ENCODE measurements around the gene ZRSR2. TPM values are rescaled to one million over a fixed set of nuclear protein-coding genes. Genes with fewer than 3 reads are reported as not detected.

Gene ZRSR2, protein sequence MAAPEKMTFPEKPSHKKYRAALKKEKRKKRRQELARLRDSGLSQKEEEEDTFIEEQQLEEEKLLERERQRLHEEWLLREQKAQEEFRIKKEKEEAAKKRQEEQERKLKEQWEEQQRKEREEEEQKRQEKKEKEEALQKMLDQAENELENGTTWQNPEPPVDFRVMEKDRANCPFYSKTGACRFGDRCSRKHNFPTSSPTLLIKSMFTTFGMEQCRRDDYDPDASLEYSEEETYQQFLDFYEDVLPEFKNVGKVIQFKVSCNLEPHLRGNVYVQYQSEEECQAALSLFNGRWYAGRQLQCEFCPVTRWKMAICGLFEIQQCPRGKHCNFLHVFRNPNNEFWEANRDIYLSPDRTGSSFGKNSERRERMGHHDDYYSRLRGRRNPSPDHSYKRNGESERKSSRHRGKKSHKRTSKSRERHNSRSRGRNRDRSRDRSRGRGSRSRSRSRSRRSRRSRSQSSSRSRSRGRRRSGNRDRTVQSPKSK
- total RNA-seq = 4.4 and 4.8 TPM in 2 replicates

DNA sequence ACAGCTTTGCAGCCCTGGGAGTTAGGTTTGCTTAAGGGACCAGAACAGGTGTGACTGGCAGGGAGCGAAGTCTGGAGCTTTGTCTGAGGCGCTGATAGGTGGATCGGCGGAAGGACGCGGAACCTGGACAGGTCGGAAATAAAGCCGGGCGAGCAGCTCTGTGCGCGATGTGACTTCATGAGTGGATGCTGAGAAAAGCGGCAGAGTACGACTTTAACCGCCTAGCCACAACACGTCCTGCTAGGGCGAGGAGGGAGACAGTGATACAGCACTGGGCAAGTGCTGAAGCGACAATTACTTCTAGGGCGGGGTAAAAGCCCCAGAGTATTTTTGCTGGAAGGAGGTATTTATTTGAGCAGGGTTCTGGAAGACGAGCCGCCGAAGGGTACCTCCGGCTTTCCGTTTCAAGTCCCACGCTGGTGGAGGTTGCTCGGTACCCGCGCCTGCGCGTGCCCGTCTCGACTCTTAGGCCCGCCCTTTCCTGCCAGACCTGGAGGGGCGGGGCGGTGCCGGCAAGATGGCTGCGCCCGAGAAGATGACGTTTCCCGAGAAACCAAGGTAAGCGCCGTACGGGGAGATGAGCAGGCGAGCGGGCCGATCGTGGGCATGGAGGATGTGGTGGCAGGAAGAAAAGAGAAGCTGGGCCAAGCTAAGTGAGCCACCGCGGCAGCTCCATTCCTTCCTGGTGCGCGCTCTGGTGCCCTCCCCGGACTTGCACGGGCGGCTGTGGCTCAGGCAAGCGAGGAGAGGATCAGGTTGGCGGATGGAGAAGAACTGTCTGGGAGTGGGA is at the start of gene ZRSR2:
ZRSR2 (plus strand) TSS at position 506 of the 790 bp plus-strand sequence; CDS start at position 518, 12 bp downstream.

DNA sequence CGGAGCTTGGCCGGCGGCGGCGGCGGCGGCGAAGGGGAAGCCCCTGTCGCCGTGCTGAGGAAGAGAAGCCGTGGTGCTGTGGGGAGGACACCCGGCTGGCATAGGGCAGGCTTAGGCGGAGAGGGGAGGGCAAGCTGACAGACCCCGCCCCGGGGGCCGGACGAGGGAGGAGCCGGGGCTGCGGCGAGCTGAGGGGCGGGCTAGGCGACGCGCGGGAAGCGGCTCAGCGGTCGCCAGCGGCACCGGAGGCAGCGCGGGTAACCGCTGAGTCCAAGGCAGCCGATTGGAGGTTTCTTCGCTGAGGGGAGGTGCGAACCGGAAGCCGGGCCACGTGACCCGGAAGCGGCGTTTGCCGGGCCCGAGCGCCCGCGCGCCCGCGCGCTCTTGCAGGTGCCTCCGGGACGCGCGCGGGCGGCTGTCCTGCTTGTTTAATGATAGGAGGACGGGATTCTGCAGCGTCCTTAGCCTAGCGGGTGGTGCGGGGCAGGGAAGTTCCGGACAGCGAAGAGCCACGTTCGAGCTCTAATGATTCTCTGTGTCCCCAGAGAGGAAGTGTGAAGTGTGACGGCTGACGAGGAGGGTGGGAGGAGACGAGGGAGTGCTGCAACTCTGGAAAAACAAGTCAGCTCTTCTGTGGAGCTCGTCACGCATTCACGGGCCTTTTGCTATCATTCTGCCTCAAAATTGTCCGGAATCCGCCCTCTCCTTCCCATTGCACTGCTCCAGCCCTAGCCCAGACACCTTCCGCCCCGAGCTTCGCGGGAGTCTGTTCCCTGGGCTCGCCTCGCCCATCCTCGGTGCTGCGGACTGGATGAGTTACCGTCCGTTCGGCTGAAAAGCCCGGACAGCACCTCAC is 64.7 kb downstream of the ZRSR2 start, which contains the start of gene AP1S2:
AP1S2 (minus strand) TSS at position 102 of the 856 bp plus-strand sequence. CDS start 2,289 bp downstream, outside the sequence.

Other genes starting within 250 kb of the ZRSR2 start
- 0.12 and 0.40 TPM in 2 replicates for gene ACE2, start 189.5 kb upstream of the ZRSR2 start, total RNA-seq
- under 0.01 and 0.06 TPM in 2 replicates for gene CLTRN, start 125.7 kb upstream of the ZRSR2 start, total RNA-seq
- gene CA5B, start 52.2 kb upstream of the ZRSR2 start, total RNA-seq = 20.6 and 23.1 TPM in 2 replicates
- gene AP1S2, start 64.3 kb downstream of the ZRSR2 start, total RNA-seq = 49.9 and 54.1 TPM in 2 replicates

All from aortic smooth muscle cell (primary cell).